Neural cell (in vitro differentiated cells): ENCODE results near the gene NR5A2. TPM values are rescaled to one million over a fixed set of nuclear protein-coding genes. Genes with fewer than 3 reads are reported as not detected.

Experiments used
- H2AFZ ChIP-seq: fragments of 200-600, 300-800 bp; sonication (generic), shearing (Covaris generic); 2 replicates; pipeline ENCODE4 v1.6.0; 2014; ENCODE audit warnings: low read depth, mild to moderate bottlenecking, antibody characterized with exemption, low read length, moderate library complexity
- H3F3A ChIP-seq: fragments of 200-600 bp; shearing (Covaris generic); 2 replicates; pipeline ENCODE4 v1.6.1; 2016; ENCODE audit warnings: mild to moderate bottlenecking, moderate library complexity, mixed read lengths, antibody characterized with exemption, low read length; ENCODE audit not compliant: insufficient read depth, poor library complexity, severe bottlenecking
- H3K27ac ChIP-seq: fragments of 200-600, 300-800 bp; sonication (generic), shearing (Covaris generic); 2 replicates; pipeline ENCODE4 v1.5.1; 2014; ENCODE audit warnings: mild to moderate bottlenecking, low read length, moderate library complexity
- H3K27me3 ChIP-seq: fragments of 300-800, 200-600 bp; sonication (generic), shearing (Covaris generic); 2 replicates; pipeline ENCODE4 v1.6.0; 2014; ENCODE audit warnings: mild to moderate bottlenecking, low read depth, low read length, moderate library complexity; ENCODE audit not compliant: insufficient read depth
- H3K36me3 ChIP-seq: fragments of 300-800, 200-600 bp; sonication (generic), shearing (Covaris generic); 2 replicates; pipeline ENCODE4 v1.5.1; 2014; ENCODE audit warnings: mild to moderate bottlenecking, antibody characterized with exemption, low read length, moderate library complexity; ENCODE audit not compliant: insufficient read depth
- H3K4me2 ChIP-seq: fragments of 300-800, 200-600 bp; sonication (generic), shearing (Covaris generic); 2 replicates; pipeline ENCODE4 v1.6.0; 2014; ENCODE audit warnings: mild to moderate bottlenecking, low read length
- H3K4me3 ChIP-seq: fragments of 300-800, 200-600 bp; sonication (generic), shearing (Covaris generic); 2 replicates; pipeline ENCODE4 v1.5.1; 2014; ENCODE audit warnings: mild to moderate bottlenecking, low read length, moderate library complexity
- H3K79me2 ChIP-seq: fragments of 200-600 bp; shearing (Covaris generic); replicated peaks from 2 replicates; pipeline ENCODE4 v1.6.0; 2014; ENCODE audit warnings: mild to moderate bottlenecking, low read length, moderate library complexity; ENCODE audit not compliant: insufficient read depth
- H3K9ac ChIP-seq: fragments of 300-800, 200-600 bp; sonication (generic), shearing (Covaris generic); 2 replicates; pipeline ENCODE4 v1.6.1; 2016; ENCODE audit warnings: mild to moderate bottlenecking, low read length, mixed read lengths
- H3K9me2 ChIP-seq: fragments of 200-600 bp; shearing (Covaris generic); 2 replicates; pipeline ENCODE4 v1.6.1; 2016; ENCODE audit warnings: mild to moderate bottlenecking, low read length, mixed read lengths; ENCODE audit not compliant: insufficient read depth
- H3K9me3 ChIP-seq: fragments of 200-600, 300-800 bp; sonication (generic), shearing (Covaris generic); 2 replicates; pipeline ENCODE4 v1.6.1; 2016; ENCODE audit warnings: mild to moderate bottlenecking, mixed run types, low read length, moderate library complexity, mixed read lengths
- H4K20me1 ChIP-seq: fragments of 200-600 bp; shearing (Covaris generic); 2 replicates; pipeline ENCODE4 v1.6.1; 2016; ENCODE audit warnings: mild to moderate bottlenecking, mixed run types; ENCODE audit not compliant: insufficient read depth
- EP300 ChIP-seq: fragments of 450-650 bp; conservative IDR thresholded peaks from 2 replicates; pipeline ENCODE4 v1.6.1; 2014; ENCODE audit warnings: antibody characterized with exemption, mild to moderate bottlenecking, moderate library complexity; ENCODE audit not compliant: poor library complexity, severe bottlenecking
- EZH2 ChIP-seq: fragments of 200-600, 300-800 bp; shearing (Covaris generic), sonication (generic); IDR thresholded peaks from 2 replicates; pipeline ENCODE4 v1.6.1; 2014; ENCODE audit warnings: antibody characterized with exemption, low read length, borderline replicate concordance, mild to moderate bottlenecking; ENCODE audit not compliant: insufficient read depth, poor library complexity, severe bottlenecking
- MXI1 ChIP-seq: fragments of 450-650 bp; conservative IDR thresholded peaks from 2 replicates; pipeline ENCODE4 v1.6.1; 2014; ENCODE audit warnings: antibody characterized with exemption, mild to moderate bottlenecking; ENCODE audit not compliant: poor library complexity, severe bottlenecking
- POLR2AphosphoS5 ChIP-seq: IDR thresholded peaks from 2 replicates; pipeline ENCODE4 v1.6.1; 2012
- RAD21 ChIP-seq: fragments of 450-650 bp; conservative IDR thresholded peaks from 2 replicates; pipeline ENCODE4 v1.6.1; 2014; ENCODE audit warnings: antibody characterized with exemption, mild to moderate bottlenecking, moderate library complexity
- SMC3 ChIP-seq: fragments of 450-650 bp; conservative IDR thresholded peaks from 2 replicates; pipeline ENCODE4 v1.6.1; 2014; ENCODE audit warnings: antibody characterized with exemption, mild to moderate bottlenecking, moderate library complexity; ENCODE audit not compliant: poor library complexity
- TAF1 ChIP-seq: IDR thresholded peaks from 2 replicates; pipeline ENCODE4 v1.6.1; 2012; ENCODE audit warnings: low read depth
- polyA plus RNA-seq: library from polyadenylated mRNA; depleted of rRNA; stranded (reverse); fragments of >200 nt; gene quantifications from 2 replicates; pipeline ENCODE4 v1.2.3, GENCODE V29; 2014
- TF ChIP-seq, protein P1 (sequence below): IDR thresholded peaks from 2 replicates; pipeline ENCODE4 v1.6.1; 2012; ENCODE audit warnings: borderline replicate concordance
- TF ChIP-seq, protein P2 (sequence below): fragments of 450-650 bp; IDR thresholded peaks from 2 replicates; pipeline ENCODE4 v1.5.1; 2014; ENCODE audit warnings: antibody characterized with exemption, mild to moderate bottlenecking, moderate library complexity; ENCODE audit not compliant: poor library complexity, severe bottlenecking

The NR5A2 gene
- polyA plus RNA-seq, 1 donor from 2014 or later: not detected

DNA sequence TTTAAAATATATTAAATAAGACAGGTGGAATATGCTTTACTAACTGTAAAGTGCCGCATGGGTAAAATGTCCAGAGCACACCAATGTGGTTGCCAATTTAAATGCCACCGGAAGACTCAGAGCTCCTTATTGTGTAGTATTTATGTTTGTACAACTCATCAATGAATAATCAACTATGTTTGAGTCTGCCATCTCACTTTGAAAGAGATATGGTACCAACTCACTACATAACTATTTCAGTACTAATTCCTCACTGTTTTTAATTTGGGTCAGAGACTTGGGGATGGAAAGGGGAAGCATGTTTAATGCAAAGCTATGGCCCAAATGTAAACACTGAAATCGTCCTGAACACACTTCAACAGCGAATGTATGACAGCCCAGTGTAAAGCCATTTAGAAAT lies 144.8 kb downstream of the NR5A2 start:
- H3K4me2 ChIP-seq: no peak overlapping the region
- no peaks in the 10 kb centered on the region for H3K79me2 ChIP-seq
- no peak overlapping the region for H3K9ac ChIP-seq
- H3K27me3 ChIP-seq: no peaks in the 10 kb centered on the region
- H3K9me2 ChIP-seq: no peaks in the 10 kb centered on the region
- H2AFZ ChIP-seq: no peak overlapping the region
- H4K20me1 ChIP-seq: no peaks in the 10 kb centered on the region
- H3K36me3 ChIP-seq: no peaks in the 10 kb centered on the region
- no peak overlapping the region for H3K27ac ChIP-seq
- no peaks in the 10 kb centered on the region for H3K9me3 ChIP-seq
- TF ChIP-seq EP300: no peak
- TF ChIP-seq POLR2AphosphoS5: no peak
- TF ChIP-seq, protein P1, sequence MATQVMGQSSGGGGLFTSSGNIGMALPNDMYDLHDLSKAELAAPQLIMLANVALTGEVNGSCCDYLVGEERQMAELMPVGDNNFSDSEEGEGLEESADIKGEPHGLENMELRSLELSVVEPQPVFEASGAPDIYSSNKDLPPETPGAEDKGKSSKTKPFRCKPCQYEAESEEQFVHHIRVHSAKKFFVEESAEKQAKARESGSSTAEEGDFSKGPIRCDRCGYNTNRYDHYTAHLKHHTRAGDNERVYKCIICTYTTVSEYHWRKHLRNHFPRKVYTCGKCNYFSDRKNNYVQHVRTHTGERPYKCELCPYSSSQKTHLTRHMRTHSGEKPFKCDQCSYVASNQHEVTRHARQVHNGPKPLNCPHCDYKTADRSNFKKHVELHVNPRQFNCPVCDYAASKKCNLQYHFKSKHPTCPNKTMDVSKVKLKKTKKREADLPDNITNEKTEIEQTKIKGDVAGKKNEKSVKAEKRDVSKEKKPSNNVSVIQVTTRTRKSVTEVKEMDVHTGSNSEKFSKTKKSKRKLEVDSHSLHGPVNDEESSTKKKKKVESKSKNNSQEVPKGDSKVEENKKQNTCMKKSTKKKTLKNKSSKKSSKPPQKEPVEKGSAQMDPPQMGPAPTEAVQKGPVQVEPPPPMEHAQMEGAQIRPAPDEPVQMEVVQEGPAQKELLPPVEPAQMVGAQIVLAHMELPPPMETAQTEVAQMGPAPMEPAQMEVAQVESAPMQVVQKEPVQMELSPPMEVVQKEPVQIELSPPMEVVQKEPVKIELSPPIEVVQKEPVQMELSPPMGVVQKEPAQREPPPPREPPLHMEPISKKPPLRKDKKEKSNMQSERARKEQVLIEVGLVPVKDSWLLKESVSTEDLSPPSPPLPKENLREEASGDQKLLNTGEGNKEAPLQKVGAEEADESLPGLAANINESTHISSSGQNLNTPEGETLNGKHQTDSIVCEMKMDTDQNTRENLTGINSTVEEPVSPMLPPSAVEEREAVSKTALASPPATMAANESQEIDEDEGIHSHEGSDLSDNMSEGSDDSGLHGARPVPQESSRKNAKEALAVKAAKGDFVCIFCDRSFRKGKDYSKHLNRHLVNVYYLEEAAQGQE: no peak
- TF ChIP-seq, protein P2, sequence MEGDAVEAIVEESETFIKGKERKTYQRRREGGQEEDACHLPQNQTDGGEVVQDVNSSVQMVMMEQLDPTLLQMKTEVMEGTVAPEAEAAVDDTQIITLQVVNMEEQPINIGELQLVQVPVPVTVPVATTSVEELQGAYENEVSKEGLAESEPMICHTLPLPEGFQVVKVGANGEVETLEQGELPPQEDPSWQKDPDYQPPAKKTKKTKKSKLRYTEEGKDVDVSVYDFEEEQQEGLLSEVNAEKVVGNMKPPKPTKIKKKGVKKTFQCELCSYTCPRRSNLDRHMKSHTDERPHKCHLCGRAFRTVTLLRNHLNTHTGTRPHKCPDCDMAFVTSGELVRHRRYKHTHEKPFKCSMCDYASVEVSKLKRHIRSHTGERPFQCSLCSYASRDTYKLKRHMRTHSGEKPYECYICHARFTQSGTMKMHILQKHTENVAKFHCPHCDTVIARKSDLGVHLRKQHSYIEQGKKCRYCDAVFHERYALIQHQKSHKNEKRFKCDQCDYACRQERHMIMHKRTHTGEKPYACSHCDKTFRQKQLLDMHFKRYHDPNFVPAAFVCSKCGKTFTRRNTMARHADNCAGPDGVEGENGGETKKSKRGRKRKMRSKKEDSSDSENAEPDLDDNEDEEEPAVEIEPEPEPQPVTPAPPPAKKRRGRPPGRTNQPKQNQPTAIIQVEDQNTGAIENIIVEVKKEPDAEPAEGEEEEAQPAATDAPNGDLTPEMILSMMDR: no peak
- TF ChIP-seq TAF1: no peak
- no peak for TF ChIP-seq MXI1
- TF ChIP-seq EZH2: no peak
- no peak for TF ChIP-seq SMC3
- no peak for TF ChIP-seq RAD21
- H3K4me3 ChIP-seq: no peak overlapping the region
- H3F3A ChIP-seq: no peaks in the 10 kb centered on the region

DNA sequence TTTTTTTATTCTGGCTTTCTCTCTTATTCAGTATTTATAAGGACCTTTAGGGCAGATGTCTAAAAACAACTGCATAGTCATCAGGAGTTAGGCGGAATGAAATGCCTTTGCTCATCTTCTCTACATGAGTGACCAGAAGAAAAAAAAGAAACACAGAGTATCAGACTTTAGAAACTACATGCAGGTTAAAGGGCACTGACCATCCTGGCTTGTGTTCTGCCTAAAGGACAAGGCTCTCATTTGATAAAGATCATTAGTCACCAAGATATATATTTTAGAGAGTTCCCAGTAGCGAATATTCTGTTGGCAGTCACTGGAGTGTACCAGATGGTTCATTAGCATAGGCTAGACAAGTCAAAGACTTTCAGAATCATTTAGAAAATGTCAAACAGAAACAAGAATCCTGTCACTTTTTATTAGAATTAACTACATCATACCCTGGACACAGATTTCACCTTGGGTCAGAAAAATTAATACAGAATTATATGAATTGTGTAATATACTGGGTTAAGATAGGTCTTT lies 145.6 kb downstream of the NR5A2 start:
- Histone ChIP-seq H3K36me3 (no peaks in the 10 kb centered on the region), H3K79me2 (no peaks in the 10 kb centered on the region), H3F3A (no peaks in the 10 kb centered on the region), H2AFZ (no peak overlapping the region), H4K20me1 (no peaks in the 10 kb centered on the region), H3K4me3 (no peak overlapping the region), H3K9me2 (no peaks in the 10 kb centered on the region), H3K4me2 (no peak overlapping the region), H3K27ac (no peak overlapping the region), H3K9ac (no peak overlapping the region), H3K9me3 (no peaks in the 10 kb centered on the region), H3K27me3 (no peaks in the 10 kb centered on the region)
- TF ChIP-seq TAF1: no peak
- no peak for TF ChIP-seq MXI1
- no peak for TF ChIP-seq SMC3
- no peak for TF ChIP-seq RAD21
- TF ChIP-seq, protein P2: no peak
- no peak for TF ChIP-seq EP300
- TF ChIP-seq, protein P1: no peak
- no peak for TF ChIP-seq POLR2AphosphoS5
- TF ChIP-seq EZH2: no peak
